H9 (cell line): ENCODE results near the gene ACVR1. TPM values are rescaled to one million over a fixed set of nuclear protein-coding genes. Genes with fewer than 3 reads are reported as not detected.

ENCODE experiments used
- DNase-seq: peaks from one replicate; pipeline ENCODE4 v3.0.0-alpha.2; 2017
- H2AFZ ChIP-seq: one replicate; pipeline ENCODE4 v1.6.1; 2013; ENCODE audit warnings: mild to moderate bottlenecking, low read length, control low read depth, moderate library complexity
- H2AK5ac ChIP-seq: 2 replicates; pipeline ENCODE4 v1.6.1; 2013; ENCODE audit warnings: low read length, control low read depth, mixed read lengths; ENCODE audit not compliant: insufficient read length
- H2BK120ac ChIP-seq: one replicate; pipeline ENCODE4 v1.6.1; 2013; ENCODE audit warnings: low read depth, mild to moderate bottlenecking, low read length, control low read depth, inconsistent platforms; ENCODE audit not compliant: poor library complexity, severe bottlenecking
- H2BK12ac ChIP-seq: 2 replicates; pipeline ENCODE4 v1.6.1; 2013; ENCODE audit warnings: low read length, control low read depth, mixed read lengths, low read depth; ENCODE audit not compliant: insufficient read length
- H2BK15ac ChIP-seq: 2 replicates; pipeline ENCODE4 v1.6.1; 2013; ENCODE audit warnings: low read depth, low read length, control low read depth
- H2BK20ac ChIP-seq: one replicate; pipeline ENCODE4 v1.6.1; 2013; ENCODE audit warnings: low read depth, mild to moderate bottlenecking, low read length, control low read depth, inconsistent platforms; ENCODE audit not compliant: poor library complexity, severe bottlenecking
- H2BK5ac ChIP-seq: 2 replicates; pipeline ENCODE4 v1.6.1; 2013; ENCODE audit warnings: low read length, control low read depth, mixed read lengths; ENCODE audit not compliant: insufficient read length
- H3K14ac ChIP-seq: 2 replicates; pipeline ENCODE4 v1.6.1; 2013; ENCODE audit warnings: low read length, control low read depth; ENCODE audit not compliant: insufficient read depth
- H3K18ac ChIP-seq: 2 replicates; pipeline ENCODE4 v1.6.1; 2013; ENCODE audit warnings: low read depth, mild to moderate bottlenecking, mixed read lengths, low read length, control low read depth; ENCODE audit not compliant: insufficient read length
- H3K23ac ChIP-seq: 2 replicates; pipeline ENCODE4 v1.6.1; 2013; ENCODE audit warnings: low read length, control low read depth, mixed read lengths, low read depth; ENCODE audit not compliant: insufficient read length
- H3K23me2 ChIP-seq: 2 replicates; pipeline ENCODE4 v1.6.1; 2013; ENCODE audit warnings: low read depth, mild to moderate bottlenecking, mixed read lengths, low read length, control low read depth; ENCODE audit not compliant: insufficient read length, poor library complexity, severe bottlenecking
- H3K27ac ChIP-seq: 2 replicates; pipeline ENCODE4 v1.5.1; 2013; ENCODE audit warnings: low read length, control low read depth, mixed read lengths, low read depth; ENCODE audit not compliant: insufficient read length
- H3K27me3 ChIP-seq: 2 replicates; pipeline ENCODE4 v1.6.1; 2013; ENCODE audit warnings: low read length, control low read depth, inconsistent platforms; ENCODE audit not compliant: insufficient read depth
- H3K4ac ChIP-seq: 2 replicates; pipeline ENCODE4 v1.6.1; 2013; ENCODE audit warnings: low read depth, mild to moderate bottlenecking, control low read depth, inconsistent platforms, low read length, moderate library complexity
- H3K4me1 ChIP-seq: 2 replicates; pipeline ENCODE4 v1.6.1; 2013; ENCODE audit warnings: low read length, control low read depth, inconsistent platforms; ENCODE audit not compliant: insufficient read depth
- H3K4me2 ChIP-seq: 2 replicates; pipeline ENCODE4 v1.6.1; 2013; ENCODE audit warnings: low read length, control low read depth, mixed read lengths; ENCODE audit not compliant: insufficient read length, insufficient read depth
- H3K56ac ChIP-seq: 2 replicates; pipeline ENCODE4 v1.6.1; 2013; ENCODE audit warnings: low read depth, mild to moderate bottlenecking, mixed read lengths, low read length, control low read depth; ENCODE audit not compliant: insufficient read length
- H3K79me1 ChIP-seq: 2 replicates; pipeline ENCODE4 v1.6.1; 2013; ENCODE audit warnings: low read depth, mild to moderate bottlenecking, moderate library complexity, low read length, control low read depth, inconsistent platforms; ENCODE audit not compliant: insufficient read depth, poor library complexity, severe bottlenecking
- H3K79me2 ChIP-seq: 2 replicates; pipeline ENCODE4 v1.6.1; 2013; ENCODE audit warnings: low read length, control low read depth, inconsistent platforms; ENCODE audit not compliant: insufficient read depth
- H3K9ac ChIP-seq: 2 replicates; pipeline ENCODE4 v1.6.1; 2013; ENCODE audit warnings: low read length, control low read depth, mixed read lengths; ENCODE audit not compliant: insufficient read length; ENCODE audit errors: extremely low read depth
- H3K9me3 ChIP-seq: one replicate; pipeline ENCODE4 v1.6.1; 2013; ENCODE audit warnings: low read depth, low read length, inconsistent platforms; ENCODE audit not compliant: control insufficient read depth
- H3T11ph ChIP-seq: one replicate; pipeline ENCODE4 v1.6.1; 2013; ENCODE audit warnings: mild to moderate bottlenecking, low read length, control low read depth, inconsistent platforms
- H4K20me1 ChIP-seq: one replicate; pipeline ENCODE4 v1.6.1; 2013; ENCODE audit not compliant: control insufficient read depth, insufficient read length, insufficient read depth
- H4K5ac ChIP-seq: 2 replicates; pipeline ENCODE4 v1.6.1; 2013; ENCODE audit warnings: low read depth, mild to moderate bottlenecking, mixed read lengths, low read length, control low read depth; ENCODE audit not compliant: insufficient read length
- H4K8ac ChIP-seq: replicated peaks from 2 replicates; pipeline ENCODE4 v1.6.1; 2013; ENCODE audit warnings: low read length, control low read depth, mixed read lengths, low read depth; ENCODE audit not compliant: insufficient read length
- H4K91ac ChIP-seq: 2 replicates; pipeline ENCODE4 v1.6.1; 2013; ENCODE audit warnings: low read depth, mild to moderate bottlenecking, moderate library complexity, mixed read lengths, low read length, control low read depth; ENCODE audit not compliant: insufficient read length
- H3K27ac Mint-ChIP-seq, 3 experiments: 2 replicates in 2 of 3; 3 replicates in 1 of 3; pipeline ENCODE4 v1.8.0; 2020 to 2021; ENCODE audit warnings: mixed read lengths in 3 of 3, mild to moderate bottlenecking in 1 of 3, moderate library complexity in 1 of 3
- H3K27me3 Mint-ChIP-seq: 2 replicates; pipeline ENCODE4 v1.8.0; 2021; ENCODE audit warnings: low read depth, mild to moderate bottlenecking, moderate library complexity, mixed read lengths
- H3K36me3 Mint-ChIP-seq, 3 experiments: 2 replicates in 2 of 3; 3 replicates in 1 of 3; pipeline ENCODE4 v1.8.0; 2020 to 2021; ENCODE audit warnings: low read depth in 3 of 3, mixed read lengths in 3 of 3; ENCODE audit not compliant: insufficient read depth in 1 of 3
- H3K4me1 Mint-ChIP-seq, 2 experiments: 2 replicates each; pipeline ENCODE4 v1.8.0; 2020; ENCODE audit warnings: mixed read lengths in 2 of 2
- H3K4me3 Mint-ChIP-seq, 2 experiments: 2 replicates in 1 of 2; 3 replicates in 1 of 2; pipeline ENCODE4 v1.8.0; 2020 to 2021; ENCODE audit warnings: mild to moderate bottlenecking in 2 of 2, mixed read lengths in 2 of 2, moderate library complexity in 1 of 2
- H3K9me3 Mint-ChIP-seq, 2 experiments: 2 replicates in 1 of 2; 3 replicates in 1 of 2; pipeline ENCODE4 v1.8.0; 2020; ENCODE audit warnings: mild to moderate bottlenecking in 2 of 2, mixed read lengths in 2 of 2, moderate library complexity in 1 of 2
- CTCF ChIP-seq: fragments of 200-600 bp; sonication (generic); conservative IDR thresholded peaks from 3 replicates; pipeline ENCODE4 v1.8.0; 2021; ENCODE audit warnings: antibody characterized with exemption, mild to moderate bottlenecking
- WGBS: extraction: QIAGEN DNeasy Blood & Tissue Kit; methylation state at CpG from one replicate; pipeline ENCODE4 v1.1.7; 2013; ENCODE audit warnings: missing lambda C conversion rate, low lambda C conversion rate, mixed read lengths; ENCODE audit not compliant: insufficient read length; ENCODE audit errors: extremely low coverage; 5-methylcytosine and 5-hydroxymethylcytosine counted together
- total RNA-seq: library from RNA; stranded (reverse); gene quantifications from 2 replicates; pipeline ENCODE4 v1.2.1, GENCODE V29; 2021

The ACVR1 gene
- total RNA-seq, 1 experiment from 2014 or later, result 21.2 TPM

DNA sequence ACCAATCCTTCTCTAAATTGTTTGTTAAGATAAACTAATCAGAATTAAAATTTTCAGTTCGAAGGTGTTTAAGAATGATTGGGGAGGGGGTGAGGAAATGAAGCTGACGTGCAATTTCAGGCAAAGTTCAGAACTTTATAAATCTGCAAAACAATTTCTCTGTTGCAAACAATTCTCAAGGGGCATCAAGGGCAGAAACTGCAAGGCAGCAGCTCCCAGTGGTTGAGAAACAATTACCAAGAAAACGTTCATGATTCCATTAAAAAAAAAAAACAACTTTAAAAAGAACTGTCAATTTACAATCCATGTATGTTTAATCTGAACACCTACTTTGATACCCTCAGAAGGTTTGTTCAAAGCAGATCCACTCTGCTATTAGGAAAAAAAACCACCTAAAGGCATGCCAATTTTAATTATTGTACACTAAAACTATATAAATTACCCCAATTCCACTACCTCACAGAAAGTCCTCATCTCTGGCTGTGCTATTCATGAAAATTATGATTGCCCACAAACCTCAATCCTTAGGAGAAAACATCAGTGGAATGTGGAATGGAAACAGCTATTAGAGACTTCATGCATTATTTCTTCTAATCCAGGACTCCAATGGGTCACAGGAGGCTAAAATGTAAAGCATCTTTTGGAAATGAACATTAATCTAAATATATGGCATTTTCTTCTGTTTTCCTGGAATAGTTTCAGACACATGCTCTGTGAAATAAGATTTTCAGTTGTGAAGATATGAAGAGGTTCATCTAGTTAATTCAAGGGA, 127.6 kb downstream of the ACVR1 start:
- no CpG with 5 or more reads among the region's 3 CpGs for WGBS
- Histone ChIP-seq H2BK15ac (no peak overlapping the region), H3K9ac (no peak overlapping the region), H2BK12ac (no peak overlapping the region), H3K14ac (no peak overlapping the region), H2BK120ac (no peak overlapping the region), H4K8ac (no peak overlapping the region), H3K4ac (no peak overlapping the region), H2BK20ac (no peak overlapping the region), H3K23ac (no peak overlapping the region), H4K20me1 (no peaks in the 10 kb centered on the region), H3K18ac (no peak overlapping the region), H3K23me2 (no peaks in the 10 kb centered on the region), H2AFZ (no peak overlapping the region), H4K91ac (no peak overlapping the region), H3K56ac (no peak overlapping the region), H4K5ac (no peak overlapping the region), H2BK5ac (no peak overlapping the region), H2AK5ac (no peak overlapping the region), H3K27me3 (no peaks in the 10 kb centered on the region), H3K4me1 (no peaks in the 10 kb centered on the region), H3K9me3 (no peaks in the 10 kb centered on the region), H3K79me2 (no peaks in the 10 kb centered on the region), H3K79me1 (no peaks in the 10 kb centered on the region), H3K4me2 (no peak overlapping the region), H3K27ac (no peak overlapping the region), H3T11ph (no peak overlapping the region)
- peaks cover 9 to 22% (median 9%) of the 10 kb centered on the region in 3 experiments; a peak in 6 of 7 replicates for H3K36me3 Mint-ChIP-seq
- TF ChIP-seq CTCF, result no peak
- H3K27me3 Mint-ChIP-seq, result no peaks in the 10 kb centered on the region
- no peak overlapping the region for H3K4me3 Mint-ChIP-seq
- no peaks in the 10 kb centered on the region for H3K9me3 Mint-ChIP-seq
- no peak for DNase-seq
- peaks cover 4 to 9% of the 10 kb centered on the region in 2 experiments; a peak in 2 of 4 replicates for H3K4me1 Mint-ChIP-seq
- H3K27ac Mint-ChIP-seq, result no peak overlapping the region
